CD4-positive, alpha-beta T cell treated with Interleukin-4 for 4 hours (primary cell): ENCODE results near the gene CTNNA3.

Experiments
- DNase-seq: peaks from one replicate; pipeline ENCODE4 v3.0.0-alpha.2; 2020

Gene CTNNA3

DNA sequence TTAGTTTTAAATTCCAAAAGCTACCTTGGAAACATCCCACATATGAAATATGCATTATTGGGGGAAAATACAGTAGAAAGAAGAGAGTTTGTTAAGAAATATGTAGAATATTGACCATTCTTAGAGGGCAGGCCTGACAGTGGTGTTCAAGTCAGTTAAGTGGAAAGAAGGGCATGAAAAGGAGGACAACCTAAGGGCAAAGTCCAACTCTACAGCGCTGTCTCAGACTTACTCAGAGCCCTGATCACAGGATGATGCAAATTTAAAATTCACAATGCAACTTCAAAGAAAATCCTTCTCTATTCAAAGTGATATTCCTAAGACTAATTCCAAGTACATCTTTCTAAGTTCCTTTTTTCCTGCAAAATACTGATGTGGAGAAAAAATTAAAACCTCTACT lies 909.3 kb downstream of the CTNNA3 start:
- DNase-seq: no peak

DNA sequence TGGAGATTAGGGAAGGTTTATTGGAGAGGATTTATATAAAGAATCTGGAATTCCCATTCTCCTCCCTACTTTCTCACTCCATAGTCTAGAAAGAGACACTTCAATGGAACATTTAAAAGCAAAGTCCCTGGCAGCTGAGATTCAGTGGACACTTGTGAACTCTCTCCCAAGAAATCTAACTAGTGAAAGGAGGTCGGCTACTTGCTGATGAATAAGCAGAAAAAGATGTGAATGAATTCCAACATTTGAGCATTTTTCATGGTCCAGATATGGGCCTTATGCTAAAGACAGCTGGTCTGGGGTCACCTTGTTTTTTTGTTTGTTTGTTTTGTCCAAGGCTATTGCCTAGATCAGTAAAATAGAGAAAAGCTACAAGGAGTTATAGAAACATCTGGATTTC lies 911.2 kb downstream of the CTNNA3 start:
- no peak for DNase-seq

DNA sequence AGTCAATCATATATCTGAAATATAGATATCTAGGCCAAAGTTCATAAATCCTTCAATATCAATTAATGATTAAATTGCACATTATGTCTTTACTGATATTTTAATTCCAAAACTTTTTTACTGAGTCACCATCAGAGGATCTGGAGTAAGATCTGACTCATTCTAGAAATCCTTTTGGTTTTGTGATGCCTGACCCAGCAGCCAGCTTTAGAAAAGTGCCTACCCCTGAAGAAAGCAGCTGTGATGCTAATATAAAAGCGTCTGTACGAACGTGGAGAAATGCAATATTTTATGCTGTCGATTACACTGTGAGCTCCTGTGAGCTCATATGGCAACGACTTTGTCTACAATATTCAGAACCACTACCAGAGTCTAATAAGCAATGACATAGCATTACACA lies 912.7 kb downstream of the CTNNA3 start:
- DNase-seq: no peak

DNA sequence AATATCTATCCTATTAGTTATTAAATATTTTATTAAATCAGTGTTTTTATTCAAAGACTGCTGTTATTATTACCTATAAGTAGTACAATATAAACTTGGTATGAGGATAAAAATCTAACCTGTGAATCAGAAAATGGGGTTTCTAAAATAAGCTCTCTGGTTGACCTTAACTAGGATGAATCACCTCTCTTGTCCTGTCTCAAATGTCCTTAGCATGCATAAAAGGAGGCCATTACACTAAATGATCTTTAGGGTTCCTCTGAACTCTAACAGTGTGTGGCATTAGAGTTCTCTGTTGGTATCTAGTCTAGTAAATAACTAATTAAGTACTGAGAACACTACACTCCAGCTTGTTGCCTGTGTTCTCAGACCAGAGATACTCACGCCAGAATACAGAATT lies 913.2 kb downstream of the CTNNA3 start:
- no peak for DNase-seq

DNA sequence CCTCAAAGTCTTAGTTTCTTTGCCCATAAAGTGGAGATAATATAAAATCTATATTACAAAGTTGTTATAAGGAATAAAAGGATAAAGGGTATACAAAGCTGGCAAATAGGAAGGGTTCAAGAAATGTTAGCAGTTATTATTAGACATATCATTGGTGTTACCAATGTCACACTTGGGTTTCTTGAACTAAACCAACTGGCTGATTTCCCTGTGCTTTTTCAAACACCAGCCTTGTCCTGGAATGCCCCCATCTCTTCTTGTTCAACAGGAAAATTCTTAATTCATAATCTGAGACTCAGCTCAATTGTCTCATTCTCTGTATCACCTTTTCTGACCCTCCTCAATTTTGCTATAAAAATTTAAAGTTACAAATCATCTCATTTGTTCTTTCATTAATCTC lies 913.9 kb downstream of the CTNNA3 start:
- no peak for DNase-seq

DNA sequence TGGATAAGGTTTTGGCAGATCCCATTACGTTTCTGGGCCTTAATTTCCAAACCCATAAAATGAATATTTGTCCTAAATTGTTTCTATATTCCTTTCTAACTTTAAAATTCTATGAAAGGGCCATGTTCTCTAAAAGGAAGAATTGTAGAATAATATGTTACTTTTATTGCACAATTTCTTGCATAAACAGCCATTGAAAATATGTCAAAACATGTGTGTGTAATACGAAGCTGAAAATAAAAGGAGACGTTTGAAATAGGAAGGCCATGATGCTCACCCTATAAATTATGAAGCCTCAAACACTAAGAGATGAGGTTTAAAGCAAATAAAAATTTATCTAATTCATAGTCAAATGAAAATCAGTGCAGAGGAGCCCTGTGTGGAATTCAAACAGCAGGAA lies 915.2 kb downstream of the CTNNA3 start:
- DNase-seq: no peak

DNA sequence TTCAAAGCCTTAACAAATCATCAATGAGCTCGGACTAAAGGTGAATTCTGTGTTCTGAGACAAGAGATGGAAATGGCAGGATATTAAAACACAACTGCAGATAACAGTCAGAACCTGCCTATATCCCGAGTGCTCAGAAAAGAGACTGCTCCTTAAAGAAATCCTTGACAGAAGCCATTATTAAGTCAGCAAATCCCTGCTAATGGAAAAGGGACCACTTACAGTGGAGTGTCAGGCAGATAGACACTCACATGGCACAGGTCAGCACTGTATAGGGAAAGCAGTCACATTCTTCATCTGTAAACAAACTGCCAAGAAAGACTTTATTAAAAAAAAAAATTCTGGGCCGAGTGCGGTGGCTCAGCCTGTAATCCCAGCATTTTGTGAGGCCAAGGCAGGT lies 917.6 kb downstream of the CTNNA3 start:
- DNase-seq: no peak

DNA sequence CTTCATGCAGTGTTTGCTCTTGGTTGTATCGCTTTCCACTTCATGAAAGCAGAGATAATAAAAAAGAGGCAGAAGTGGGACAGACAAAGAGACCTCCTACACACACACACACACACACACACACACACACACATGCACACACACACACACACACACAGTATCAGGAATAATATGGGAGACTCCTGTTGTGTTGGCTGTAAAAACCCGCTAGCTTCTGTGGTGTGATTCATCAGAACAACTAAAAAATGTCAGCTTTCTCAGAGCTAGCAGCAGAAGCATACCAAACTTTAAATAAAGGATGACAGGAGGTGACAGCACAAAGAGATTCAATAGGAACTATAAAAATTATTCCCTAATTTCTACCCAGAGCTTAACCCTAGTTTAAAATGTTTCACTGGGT lies 918.3 kb downstream of the CTNNA3 start:
- no peak for DNase-seq

DNA sequence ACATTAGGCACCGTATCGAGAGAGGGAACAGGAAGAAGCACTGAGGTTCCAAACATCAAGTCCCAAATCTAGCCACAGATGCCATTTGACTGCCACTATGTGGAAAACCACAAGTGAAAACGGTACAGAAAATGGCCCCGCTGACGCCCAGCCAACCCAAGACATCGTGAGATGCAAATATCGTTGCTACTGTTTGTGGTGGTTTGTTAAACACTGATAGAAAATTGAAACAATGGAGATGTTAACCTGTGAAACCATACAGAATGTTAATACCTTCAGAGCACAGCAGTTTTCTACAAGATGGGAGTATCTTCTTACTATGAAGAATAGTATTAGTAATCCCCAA lies 922.5 kb downstream of the CTNNA3 start:
- DNase-seq: no peak

DNA sequence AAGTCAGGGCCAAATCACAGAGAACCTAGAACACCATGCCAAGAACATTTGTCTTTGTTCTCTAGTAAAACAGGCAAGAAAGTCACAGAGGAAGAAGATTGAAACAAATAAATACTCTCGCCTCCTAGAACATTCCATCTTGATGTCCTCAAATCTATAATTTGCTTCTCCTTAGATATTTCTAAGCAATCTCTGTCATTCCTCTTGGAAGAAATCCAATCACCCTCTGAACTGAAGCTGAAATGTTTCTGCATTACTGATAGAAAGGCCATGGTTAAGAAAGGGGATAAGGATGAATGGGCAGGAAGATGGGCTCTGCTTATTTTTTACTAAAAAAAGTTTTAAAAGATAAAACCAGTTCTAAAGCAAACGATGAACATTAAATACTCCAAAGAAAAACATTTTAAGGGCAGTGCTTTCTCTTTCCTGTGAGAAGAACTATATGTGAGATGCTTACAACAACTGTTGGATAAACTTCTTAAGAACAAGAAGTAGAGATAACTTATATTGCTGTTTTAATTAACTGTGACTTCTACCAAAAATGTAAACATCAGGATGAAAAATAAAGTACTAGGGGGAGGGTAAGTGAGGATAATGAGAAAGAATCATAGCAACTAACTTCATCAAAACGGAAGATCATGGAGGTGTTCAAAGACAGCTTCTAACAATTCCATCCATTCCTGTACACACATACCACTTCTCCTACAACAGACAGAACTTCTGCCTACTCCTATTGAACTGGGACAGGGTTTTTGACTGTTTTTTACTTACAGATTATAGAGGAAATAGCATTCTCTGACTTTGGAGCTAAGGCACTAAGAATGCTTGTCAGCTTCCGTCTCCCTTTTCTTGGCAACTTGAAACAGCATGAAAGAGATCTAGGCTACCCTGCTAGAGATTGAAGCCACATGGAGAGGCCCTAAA lies 923.2 kb downstream of the CTNNA3 start:
- no peak for DNase-seq

DNA sequence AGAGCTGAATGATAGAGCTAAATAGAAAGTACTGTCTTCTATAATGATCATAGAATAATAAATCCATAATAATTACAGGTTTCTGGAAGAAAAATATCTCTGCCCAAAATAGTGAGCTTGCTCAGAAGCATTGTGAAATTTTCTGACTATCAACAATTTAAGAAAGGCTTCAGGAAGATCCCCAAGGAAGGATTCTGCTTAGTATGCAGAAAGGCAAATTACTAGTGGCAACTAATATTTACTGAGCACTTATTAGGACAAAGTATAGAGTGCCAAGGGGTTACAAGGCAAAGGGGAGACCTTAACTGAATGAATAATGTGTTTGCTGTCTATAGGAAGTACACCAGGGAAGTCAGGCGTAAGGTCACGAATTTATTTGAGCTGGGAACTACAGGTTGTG lies 928.3 kb downstream of the CTNNA3 start:
- no peak for DNase-seq

DNA sequence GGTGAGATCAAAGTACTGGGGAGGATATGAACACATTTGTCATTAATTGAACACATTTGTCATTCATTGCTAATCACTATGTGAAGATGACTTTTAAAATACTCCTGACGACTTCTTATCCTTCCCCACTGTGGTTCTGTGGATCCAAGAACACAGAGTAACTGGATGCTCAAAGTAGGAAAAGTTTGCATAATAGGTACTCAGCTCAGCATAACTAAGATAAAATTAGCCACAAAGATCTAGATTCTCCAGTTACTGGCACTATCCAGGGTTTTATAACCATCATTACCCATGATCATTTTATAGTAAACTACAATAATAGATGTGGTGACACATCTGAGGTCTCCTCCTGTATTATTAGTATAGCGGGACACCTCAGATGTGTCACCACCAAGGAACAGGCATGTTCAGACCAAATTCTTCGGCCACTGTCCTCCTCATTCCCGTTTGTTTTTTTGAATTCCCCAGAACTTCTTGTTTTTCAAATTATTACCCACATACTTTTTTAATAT lies 933.7 kb downstream of the CTNNA3 start:
- DNase-seq: no peak

DNA sequence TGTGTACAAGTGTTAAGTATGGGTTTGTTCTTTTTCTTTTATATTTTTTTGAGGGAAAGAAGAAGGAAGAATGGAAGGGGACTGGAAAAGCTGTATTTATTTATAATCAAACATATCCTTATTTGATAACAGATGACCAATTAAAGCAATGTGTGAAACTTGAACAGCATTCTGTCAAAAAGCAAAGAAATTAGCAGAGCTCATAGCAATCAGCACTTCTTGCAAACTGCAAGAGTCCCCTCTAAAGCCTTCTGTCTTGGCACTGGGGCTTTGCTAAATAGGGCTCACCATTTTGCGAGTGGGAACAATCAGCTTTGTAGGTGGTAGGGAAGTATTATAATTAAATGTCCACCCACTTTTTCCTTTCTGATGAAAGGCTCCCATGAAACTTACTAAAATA lies 935.1 kb downstream of the CTNNA3 start:
- DNase-seq: no peak

DNA sequence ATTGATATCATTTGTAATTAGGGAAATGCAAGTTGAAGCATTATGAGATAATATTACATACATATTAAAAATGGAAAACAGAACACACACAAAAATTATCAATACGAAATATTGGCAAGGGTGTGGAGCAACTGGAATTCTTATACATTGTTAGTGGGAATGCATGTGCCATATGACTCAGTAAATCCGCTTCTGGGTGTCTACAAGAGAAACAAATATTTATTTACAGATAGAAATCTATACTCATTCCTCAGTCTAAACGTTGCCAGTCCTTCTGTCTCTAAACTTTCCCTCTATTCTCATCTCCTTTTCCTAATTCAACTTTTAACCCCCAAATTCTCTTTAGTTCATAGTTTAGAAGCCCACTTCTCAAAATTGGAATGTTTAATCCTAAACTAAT lies 940.5 kb downstream of the CTNNA3 start:
- no peak for DNase-seq

DNA sequence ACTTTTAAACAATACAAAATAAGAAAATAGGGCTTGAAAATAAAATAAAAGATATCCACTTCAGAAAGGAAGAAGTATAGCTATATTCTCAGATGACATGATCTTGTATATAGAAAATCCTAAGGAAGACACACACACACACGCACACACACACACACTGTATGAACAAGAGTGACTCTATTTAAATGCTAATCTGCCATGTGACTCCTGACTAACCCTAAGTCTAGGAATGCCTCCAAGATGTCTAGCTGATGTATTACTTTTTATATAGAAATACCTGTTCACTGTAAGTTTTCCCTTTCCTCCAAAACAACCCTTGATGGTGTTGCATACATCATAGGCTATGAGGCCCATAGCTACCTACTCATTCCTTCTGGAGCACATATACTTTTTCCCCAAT lies 943.3 kb downstream of the CTNNA3 start:
- DNase-seq: no peak

DNA sequence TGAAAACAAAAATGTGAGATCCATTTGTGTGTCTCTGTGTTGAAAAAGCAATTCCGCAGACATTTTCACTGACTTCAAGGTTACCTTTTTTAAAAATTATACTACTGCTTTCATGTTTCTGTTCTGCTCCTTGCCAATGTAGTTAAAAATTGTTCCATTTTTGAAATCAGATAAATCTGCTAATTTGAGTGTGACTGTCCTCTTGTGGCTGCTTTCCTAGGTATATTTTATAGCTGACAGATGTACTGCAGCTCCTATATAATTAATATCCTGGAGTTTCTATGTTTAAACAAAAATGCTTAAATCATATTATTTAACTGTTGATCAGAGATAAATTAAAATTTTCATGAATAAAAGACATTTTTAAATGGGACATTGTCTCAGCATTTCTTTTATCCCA lies 947.8 kb downstream of the CTNNA3 start:
- DNase-seq: no peak

DNA sequence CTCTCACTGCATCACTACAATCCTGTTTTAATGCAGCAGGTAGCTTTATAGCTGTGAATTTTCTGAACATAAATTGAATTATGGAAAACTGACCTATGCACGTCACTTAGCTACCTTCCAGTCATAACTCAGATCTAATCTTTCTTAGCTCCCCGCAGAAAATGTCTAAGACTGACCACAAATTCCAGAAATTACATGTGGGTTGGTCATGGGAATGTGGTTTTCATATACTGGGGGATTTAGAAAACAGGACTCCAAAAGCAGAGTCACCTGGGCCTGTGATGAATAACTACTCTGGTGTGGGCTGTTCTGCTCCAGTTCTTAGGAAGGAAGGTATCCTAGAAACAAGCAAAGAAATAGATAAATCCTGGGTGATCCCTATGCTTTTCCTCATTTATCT lies 948.5 kb downstream of the CTNNA3 start:
- DNase-seq: no peak

DNA sequence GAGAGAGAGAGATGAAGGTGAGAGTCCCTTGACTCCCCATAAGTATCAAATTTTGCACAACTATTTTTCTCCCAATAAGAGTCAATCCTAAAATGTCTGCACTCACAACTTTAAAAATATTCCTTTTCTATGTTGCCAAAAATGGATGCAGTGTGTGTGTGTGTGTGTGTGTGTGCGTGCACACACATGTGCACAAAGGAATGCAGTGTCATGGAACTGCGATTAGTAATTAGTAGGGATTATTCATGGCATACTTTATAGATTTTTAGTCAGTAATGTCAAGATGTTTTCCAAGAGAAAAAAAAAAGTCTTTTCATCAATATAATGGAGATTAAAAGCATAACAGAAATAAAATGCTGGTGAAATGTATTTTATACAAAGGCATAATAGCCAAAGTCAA lies 949.3 kb downstream of the CTNNA3 start:
- DNase-seq: no peak

DNA sequence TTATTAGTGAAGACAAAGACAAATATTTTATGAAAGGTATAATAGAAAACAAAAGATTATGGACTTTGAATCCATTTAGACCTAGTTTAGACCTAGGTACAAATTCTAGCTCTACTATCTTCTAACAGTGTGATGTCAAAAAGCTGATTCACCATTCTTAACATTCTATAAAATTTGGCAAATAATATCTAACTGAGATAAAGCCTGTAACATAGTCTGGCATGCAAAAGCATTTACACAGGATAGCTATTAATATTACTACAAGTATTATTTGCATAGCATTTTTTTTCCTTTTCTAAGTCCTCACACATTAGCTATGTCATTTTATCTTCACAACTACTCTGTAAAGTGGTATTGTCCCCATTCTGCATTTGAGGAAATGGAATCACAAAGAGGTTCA lies 949.7 kb downstream of the CTNNA3 start:
- DNase-seq: no peak

DNA sequence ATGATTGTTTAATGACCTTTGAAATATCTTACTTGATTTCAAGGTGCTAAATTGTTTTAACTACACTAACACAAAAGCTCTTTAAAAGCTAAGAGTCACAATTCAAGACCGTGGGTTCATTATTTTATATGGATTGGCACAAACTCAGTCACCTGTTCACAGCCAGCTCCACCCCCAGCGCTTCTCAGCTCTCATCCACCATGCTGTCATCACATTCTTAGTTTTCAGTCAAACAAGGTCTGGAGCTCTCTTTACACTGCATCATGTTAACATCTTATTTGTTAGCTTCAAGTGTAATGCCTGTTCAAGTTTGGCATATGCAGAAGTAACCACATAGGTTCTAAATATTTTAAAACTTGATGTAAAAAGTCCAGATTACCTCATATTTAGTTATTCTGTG lies 951.1 kb downstream of the CTNNA3 start:
- DNase-seq: no peak

DNA sequence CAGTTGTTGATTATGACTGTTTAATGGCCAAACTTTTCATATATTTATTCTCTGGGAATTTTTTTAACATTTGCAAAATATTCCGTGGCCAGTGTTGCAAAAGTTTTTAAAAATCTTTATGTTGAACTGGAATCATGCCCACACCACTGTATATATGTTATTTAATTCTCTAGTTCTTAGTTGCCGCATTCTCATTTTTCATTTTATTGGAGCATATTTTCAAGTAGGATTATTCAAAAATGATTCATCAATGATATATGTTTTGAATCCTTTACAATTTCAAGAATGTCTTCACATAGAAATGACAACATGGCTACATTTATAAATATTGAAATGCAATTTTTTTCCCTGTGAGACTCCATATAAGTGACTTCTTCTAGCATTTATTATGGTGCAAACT lies 958.8 kb downstream of the CTNNA3 start:
- no peak for DNase-seq

DNA sequence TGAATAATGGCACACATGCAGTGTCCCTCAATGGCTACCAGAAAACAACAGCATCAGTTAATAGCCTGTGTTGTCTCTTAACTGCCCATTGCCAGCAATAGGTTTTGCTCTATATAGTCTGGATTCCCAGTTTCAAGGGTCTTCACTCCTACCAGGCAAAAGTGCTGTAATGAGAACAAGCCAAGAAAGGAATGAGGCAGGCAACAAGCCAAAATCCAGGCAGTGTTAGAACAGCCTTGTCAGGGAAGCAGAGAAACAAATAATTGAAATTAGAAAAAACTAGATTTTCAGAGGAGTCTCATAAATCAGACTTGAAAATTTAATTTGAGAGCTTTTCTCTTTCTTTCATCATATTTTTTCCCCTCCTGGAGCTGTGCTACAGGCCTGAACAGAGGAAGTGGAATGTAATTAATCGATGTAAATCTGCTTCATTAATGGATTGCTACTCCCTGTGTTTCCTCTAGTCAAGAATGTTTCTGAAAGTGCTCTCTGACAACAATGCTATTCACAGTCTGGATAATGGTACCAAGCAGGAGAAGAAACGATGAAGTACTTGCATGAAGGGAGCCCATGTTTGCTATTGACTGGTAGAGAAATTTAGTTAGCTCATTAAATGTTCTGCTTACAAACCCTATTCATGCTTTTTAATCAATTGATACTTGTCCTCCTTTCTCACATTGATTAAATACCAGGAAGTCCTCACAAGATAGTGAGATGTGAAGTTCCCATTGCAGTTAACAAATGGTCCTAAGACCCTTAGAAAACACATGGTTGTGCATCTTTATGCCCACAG lies 972.2 kb downstream of the CTNNA3 start:
- DNase-seq: no peak

DNA sequence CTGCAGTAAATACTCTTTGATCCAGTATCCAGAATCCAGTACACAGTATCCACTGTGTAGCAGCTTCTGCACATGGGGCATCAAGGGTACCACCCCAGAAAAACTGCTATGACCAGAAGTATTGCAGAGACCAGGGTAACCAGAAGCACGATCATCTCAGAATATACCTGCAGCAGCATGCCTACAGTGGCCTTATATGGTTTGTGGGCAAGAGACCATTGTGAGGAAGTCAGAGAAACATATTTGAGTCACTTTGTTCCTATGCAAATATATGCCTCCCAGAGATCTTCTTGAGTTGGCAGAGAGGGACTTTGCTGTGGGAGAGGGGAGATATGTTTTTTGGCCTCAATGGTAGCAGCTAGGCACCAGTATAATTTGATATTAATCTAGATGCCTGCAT lies 976.5 kb downstream of the CTNNA3 start:
- DNase-seq: no peak
